ENCODE measurements around the gene ATP5F1C.
"Not testable (repeated sequence)": the region's sequence is repeated elsewhere in the genome, so short reads cannot be mapped to it uniquely, and the experiment has no call there.

Gene ATP5F1C

GRCh38 chr10:7787857-7788638 lies at the start of gene ATP5F1C, which contains the start of gene KIN:
ATP5F1C (plus strand) TSS chr10:7788177; CDS start chr10:7788208, 31 bp downstream.
KIN (minus strand) TSS chr10:7787993; CDS start chr10:7787933, 60 bp downstream.
- peak; percentile 66 for DNase-seq

DNA sequence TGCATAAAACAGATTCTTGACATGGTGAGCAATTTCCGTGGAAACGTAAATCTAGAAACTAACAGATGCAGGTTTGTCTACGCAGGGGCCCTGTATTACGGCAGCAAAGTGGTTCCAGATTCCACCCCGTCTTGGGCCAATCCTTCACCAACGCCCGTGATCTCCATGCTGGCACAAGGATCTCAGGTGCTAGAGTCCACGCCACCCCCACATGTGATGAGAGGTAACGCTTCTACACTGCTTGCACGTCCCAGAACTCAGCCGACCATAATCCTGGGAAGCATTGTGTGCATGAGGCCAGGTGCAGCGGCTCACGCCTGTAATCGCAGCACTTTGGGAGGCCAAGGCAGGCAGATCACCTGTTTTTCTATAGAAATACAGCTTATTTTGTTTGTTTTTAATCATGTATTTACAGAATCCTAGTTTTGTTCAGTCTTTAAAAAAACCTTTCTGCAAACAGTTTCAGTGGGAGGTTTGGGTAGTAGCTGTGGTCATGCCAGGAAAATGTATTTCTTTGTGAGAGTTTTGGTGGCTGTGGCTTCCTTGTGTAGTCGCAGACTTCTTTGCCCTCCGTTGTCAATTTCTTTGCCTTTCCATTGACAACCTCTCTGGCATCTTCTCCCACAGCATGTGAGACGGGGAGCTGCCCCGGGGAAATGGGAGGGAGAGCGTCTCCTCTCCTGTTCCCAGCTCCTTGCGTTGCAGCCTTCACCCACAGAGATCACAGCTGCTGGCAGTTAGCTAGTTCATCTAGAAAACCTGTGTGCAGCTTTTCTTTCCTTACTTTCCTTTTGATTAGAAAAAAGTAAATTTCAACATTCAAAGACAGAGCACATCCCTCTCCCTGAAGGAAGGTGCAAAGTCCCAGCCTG lies 49.2 kb upstream of the ATP5F1C start:
- DNase-seq, result no peak

GRCh38 chr10:7744307-7744706 lies 43.7 kb upstream of the ATP5F1C start:
- DNase-seq, result no peak

- not testable (repeated sequence) for DNase-seq
Measured at GRCh38 chr10:7748637-7749036, 39.3 kb upstream of the ATP5F1C start.

DNA sequence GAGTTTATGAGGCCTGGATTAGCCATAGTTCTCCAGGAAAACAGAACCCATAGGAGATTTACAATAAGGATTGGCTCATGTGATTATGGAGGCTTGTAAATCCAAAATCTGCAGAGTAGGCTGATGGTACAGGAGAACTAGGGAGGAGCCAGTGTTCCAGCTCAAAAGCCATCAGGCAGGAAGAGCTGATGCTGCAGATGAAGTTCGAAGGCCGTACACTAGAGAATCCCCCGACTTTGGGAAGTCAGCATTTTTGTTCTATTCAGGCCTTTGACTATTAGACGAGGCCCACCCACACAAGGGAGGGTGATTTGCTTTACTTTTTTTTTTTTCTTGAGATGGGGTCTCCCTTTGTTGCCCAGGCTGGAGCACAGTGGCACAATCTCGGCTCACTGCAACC lies 37.8 kb upstream of the ATP5F1C start:
- DNase-seq, result no peak

DNA sequence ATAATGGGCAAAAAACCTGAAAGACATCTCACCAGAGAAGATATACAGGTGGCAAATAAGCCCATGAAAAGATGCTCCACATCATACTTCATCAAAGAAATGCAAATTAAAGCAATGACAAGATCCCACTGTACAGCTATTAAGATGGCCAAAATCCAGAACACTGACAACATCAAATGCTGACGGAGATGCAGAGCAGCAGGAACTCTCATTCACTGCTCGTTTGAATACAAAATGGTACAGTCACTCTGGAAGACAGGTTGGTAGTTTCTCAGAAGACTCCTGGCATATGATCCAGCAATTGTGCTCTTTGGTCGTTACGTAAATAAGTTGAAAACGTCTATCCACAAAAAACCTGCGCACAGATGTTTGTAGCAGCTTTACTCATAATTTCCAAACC lies 35.7 kb upstream of the ATP5F1C start:
- DNase-seq, result no peak

GRCh38 chr10:7755103-7755502 lies 32.9 kb upstream of the ATP5F1C start:
- DNase-seq, result no peak

GRCh38 chr10:7756360-7756992 lies 31.5 kb upstream of the ATP5F1C start:
- DNase-seq, result no peak

- DNase-seq, result no peak
Measured at GRCh38 chr10:7763929-7764328, 24.0 kb upstream of the ATP5F1C start.

DNA sequence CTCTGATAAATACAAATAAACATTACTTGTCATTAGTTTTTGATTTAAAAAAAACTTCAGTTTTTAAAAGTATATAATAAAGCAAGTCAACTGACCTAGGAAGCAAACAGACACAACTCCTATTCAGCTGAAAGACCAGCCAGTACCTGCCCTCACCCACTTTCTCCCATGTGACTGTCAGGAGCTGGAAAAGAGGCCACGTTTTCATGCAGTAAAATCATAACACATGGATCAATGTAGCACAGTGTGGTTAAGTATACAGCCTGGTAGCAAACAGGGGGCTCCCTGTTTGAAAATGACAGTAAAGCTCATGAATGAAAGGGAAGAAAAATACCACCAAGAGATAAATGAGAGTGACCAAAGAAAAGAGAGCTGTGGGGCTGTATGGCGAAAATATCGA lies 21.7 kb upstream of the ATP5F1C start:
- DNase-seq, result no peak

GRCh38 chr10:7767209-7767608 lies 20.8 kb upstream of the ATP5F1C start:
- no peak for DNase-seq

DNA sequence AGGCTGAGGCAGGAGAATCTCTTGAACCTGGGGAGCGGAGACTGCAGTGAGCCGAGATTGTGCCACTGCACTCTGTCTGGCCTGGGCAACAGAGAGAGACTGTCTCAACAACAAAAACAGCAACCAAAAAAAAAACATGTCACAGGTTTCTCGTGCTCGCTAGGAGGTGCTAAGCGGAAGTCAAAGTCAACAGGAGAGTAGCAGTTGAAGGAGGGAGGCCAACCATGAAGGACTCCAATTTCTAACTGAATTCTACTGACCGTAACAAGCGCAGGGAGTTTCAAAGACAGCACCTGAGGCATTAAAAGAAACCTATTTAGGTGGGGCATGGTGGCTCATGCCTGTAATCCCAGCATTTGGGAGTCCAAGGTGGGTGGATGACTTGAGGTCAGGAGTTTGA lies 19.6 kb upstream of the ATP5F1C start:
- DNase-seq, result no peak

DNA sequence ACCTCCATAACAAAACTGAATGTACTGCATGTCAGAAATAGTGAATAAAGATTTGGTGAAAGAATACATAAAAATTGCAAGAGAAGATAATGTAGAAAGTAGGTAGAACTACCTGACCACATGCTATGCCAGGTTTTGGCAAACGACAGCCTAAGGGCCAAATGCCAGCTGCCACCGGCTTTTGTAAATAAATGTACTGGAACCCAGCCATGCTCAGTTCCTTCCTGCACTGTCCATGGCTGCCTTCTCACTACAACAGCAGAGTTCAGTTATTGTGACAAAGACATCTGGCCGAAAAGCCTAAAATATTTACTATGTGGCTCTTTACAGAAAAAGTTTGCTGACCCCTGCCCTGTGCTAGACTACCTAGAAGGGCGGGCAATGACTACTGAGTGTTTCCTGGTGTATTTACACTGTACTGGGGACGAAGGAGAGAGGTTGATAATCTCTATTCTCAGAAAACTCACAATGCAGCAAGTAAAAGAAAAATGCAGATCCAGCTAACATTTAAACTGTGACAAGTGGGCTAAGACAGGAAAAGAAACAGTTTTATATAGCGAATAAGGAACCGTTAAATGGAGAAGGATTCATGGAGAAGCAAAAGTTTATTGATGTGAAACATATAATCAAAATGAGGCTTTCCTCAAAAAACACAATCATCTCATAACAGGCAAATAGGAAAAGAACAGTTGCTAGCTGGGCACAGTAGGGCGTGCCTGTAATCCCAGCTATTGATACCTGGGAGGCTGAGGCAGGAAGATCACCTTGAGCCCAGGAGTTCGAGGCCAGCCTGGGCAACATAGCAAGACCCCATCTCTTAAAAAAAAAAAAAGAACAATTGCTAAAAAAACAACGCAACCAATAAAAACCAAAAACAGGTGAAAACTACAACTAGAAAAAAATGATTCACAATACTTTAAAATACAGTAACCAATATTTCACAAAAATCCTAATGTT lies 13.9 kb upstream of the ATP5F1C start:
- DNase-seq, result no peak

DNA sequence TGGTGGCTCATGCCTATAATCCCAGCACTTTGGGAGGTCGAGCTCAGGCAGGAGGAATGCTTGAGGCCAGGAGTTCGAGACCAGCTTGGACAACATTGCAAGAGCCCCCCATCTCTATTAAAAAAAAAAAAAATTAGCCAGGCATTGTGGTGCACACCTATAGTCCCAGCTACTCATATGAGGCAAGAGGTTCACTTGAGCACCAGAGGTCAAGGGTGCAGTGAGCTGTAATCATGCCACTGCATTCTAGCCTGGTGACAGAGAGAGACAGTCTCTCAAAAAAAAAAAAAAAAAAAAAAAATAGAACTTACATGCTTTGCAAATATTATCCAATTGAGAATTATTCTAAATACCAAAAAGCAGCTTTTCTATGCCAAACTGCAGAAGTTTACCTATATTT lies 11.2 kb upstream of the ATP5F1C start:
- no peak for DNase-seq

- DNase-seq, result not testable (repeated sequence)
Measured at GRCh38 chr10:7782194-7782593, 5.8 kb upstream of the ATP5F1C start.

DNA sequence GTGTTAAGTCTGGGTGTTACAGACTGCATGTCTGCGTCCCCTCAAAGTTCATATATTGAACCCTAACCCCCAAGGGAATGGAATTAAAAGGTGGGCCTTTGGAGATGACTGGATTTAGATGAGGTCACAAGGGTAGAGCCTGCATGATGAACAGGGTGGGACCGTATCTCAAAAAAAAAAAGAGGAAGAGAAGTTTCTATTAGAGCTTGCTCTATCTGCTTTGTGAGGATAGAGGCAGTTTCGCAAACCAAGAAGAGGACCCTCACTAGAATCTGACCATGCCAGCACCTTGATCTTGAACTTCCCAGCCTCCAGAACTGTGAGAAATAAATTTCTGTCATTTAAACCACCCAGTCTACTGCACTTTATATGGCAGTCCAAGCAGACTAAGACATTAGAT lies 1.5 kb upstream of the ATP5F1C start:
- no peak for DNase-seq

- no peak for DNase-seq
Measured at GRCh38 chr10:7787150-7787856, 674 bp upstream of the ATP5F1C start.

DNA sequence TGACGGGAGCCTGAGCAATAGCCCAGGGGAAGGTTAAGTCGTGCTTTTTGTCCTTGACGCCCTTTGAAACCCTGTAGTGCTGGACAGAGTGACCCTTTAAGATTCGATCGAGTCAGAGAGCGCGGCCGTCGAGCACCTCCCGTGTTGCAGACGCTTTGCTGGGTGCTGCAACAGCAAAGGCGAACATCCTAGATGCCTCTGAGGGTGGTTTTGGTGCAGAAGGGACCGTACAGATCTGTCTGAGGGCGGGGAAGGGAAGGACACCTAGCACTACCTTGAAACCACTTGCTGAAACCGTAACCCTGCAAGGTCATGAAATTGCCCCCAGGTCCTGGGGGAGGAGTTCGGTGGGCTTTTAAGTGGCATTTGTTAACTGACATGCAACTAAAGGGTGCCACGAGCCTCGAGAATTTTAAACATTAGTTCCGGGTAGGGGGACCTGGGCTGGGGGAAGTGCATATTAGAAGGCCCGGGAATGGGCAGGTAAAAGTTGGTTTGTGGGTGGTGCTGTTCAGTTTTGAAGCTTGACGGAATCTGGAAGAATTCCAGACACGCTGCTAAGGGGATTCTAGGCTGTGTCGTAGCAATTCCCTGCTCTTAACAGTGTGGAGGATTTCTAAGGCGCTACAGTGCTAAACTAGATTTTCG lies 786 bp downstream of the ATP5F1C start:
- DNase-seq, result no peak

DNA sequence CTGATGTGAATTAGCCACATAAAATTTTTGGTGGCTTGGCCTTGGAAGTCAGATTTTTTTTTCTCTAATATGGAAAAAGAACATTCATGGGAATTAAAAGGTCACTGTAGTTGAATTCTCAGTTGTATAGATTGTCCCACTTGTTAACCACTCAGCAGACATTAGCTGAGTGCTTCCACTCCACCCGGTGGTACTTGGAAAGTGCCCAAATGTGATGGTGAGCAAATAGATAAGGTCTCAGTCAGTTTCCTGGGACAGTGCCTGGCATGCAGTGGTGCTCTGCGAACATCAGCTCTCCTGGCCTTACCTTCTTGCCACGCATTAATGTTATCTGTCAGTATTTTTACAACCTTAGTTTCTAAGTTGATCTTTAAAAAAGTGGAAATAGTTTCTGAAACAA lies 1.4 kb downstream of the ATP5F1C start:
- DNase-seq, result no peak

DNA sequence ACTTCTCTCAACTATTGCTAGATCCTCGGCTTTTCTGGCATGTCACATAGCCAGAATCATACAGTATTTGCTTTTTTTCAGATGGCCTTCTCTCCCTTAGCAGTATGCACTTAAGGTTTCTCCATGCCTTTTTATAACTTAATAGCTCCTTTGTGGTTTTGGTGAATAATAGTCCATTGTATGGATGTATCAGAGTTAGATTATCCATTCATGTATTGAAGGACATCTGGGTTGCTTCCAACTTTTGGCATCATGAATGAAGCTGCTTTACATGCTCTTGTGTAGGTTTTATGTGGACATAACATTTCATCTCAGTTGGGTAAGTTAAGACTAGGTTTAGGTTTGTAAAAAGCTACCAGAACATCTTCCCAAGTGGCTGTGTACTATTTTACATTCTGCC lies 4.6 kb downstream of the ATP5F1C start:
- DNase-seq, result no peak
